Left lobe of liver (tissue), 2 donors: Measurements from ENCODE around the gene SAXO1. TPM values are rescaled to one million over a fixed set of nuclear protein-coding genes. Genes with fewer than 3 reads are reported as not detected.
"Not testable (repeated sequence)": the region's sequence is repeated elsewhere in the genome, so short reads cannot be mapped to it uniquely, and the experiment has no call there.

Experiments used
- ATAC-seq: fragments of 200-7000 bp; cut with Tn5 transposase; one replicate; pipeline ENCODE4 v1.9.1; 2020; ENCODE audit warnings: mild to moderate bottlenecking, moderate library complexity
- DNase-seq: peaks from one replicate; pipeline ENCODE4 v3.0.0-alpha.2; 2020; ENCODE audit warnings: low spot score
- total RNA-seq: library from RNA; stranded (reverse); gene quantifications from one replicate; pipeline ENCODE4 v1.2.1, GENCODE V29; 2021
- donor health status: DM: no; HTN: no; CAD: no; lungs with moderate emphysema.
- donor health status: DM: no; HTN: yes; CAD: no.

The SAXO1 gene
- not detected for total RNA-seq

DNA sequence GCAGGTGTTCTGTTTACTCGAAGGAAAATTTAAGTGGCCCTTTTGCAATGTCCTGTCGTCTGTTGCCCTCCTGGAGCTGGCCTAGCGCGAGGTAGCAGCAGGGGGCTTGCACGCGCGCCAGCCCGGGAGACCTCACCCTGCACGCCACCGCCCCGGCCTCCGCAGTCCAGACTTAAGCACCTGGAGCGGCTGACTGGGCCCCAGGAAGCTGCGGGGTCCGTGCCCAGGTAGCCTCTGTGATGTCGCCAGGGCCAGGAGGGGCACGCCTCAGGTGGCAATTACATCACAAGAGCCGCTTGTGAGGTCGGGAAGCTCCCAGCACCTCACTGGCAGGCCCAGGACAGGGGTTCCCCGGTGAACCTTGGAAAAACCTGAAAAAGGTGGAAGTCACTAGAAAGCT, at the start of gene SAXO1:
SAXO1 (minus strand) TSS at position 195 of the 400 bp plus-strand sequence. CDS start 301 bp downstream, outside the sequence.
- DNase-seq: no peak
- no peak for ATAC-seq

- ATAC-seq: no peak
- DNase-seq: no peak
Measured at GRCh38 chr9:19074836-19075235, 41.8 kb upstream of the SAXO1 start.

- no peak for DNase-seq
- no peak for ATAC-seq
Measured at GRCh38 chr9:19074229-19074628, 41.2 kb upstream of the SAXO1 start.

DNA sequence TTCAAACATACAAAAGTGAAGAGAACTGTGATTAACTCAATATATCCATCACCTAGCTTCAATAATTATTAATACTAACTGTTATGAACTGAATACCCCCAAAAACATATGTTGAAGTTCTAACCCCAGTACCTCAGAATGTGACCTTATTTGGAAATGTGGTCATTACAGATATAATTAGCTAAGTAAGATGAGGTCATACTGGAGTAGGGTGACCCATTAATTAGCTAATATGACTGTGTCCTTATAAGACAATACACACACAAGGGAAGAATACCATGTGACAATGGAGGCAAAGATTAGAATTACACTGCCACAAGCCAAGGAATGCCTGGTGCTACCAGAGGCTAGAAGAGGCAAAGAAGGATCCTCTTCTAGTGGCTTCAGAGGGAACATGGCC, 24.0 kb upstream of the SAXO1 start:
- no peak for ATAC-seq
- no peak for DNase-seq

DNA sequence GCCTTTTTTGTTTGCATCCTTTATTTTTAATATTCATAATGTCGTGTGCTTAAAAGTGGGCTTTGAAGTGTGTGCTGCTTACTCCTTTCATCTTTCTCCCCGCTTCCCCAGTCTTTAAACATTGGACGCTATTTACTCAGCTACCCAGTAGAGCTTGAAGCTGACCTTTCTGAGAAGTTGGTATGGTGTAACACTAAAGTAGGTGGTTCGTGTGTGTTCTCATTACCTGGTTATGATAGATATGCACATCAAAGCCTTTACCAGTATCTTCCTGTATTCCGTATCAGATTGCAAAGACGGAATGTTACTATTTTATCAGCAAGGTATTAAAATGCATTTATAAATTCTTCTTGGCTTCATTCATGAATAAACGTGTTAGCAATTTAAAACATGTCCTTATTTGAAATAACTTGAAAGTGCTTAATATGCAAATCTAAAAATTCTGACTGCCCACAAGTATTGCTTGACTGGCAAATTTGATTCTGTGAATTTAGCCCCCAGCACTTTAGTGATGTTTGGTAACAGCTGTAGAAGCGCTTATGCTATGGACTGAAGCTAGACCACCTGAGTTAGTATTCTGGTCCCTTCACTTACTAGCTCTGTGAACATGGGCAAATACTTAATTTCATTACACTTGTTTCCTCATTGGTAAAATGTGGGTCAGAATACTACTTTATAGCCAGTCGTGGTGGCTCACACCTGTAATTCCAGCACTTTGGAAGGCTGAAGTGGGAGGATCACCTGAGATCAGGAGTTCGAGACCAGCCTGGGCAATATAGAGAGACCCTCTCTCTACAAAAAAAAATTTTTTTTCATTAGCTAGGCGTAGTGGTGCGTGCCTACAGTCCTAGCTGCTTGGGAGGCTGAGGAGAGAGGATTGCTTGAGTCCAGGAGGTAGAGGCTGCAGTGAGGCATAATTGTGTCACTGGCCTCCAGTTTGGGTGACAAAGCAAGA, 17.9 kb upstream of the SAXO1 start:
- ATAC-seq: no peak
- DNase-seq: no peak

DNA sequence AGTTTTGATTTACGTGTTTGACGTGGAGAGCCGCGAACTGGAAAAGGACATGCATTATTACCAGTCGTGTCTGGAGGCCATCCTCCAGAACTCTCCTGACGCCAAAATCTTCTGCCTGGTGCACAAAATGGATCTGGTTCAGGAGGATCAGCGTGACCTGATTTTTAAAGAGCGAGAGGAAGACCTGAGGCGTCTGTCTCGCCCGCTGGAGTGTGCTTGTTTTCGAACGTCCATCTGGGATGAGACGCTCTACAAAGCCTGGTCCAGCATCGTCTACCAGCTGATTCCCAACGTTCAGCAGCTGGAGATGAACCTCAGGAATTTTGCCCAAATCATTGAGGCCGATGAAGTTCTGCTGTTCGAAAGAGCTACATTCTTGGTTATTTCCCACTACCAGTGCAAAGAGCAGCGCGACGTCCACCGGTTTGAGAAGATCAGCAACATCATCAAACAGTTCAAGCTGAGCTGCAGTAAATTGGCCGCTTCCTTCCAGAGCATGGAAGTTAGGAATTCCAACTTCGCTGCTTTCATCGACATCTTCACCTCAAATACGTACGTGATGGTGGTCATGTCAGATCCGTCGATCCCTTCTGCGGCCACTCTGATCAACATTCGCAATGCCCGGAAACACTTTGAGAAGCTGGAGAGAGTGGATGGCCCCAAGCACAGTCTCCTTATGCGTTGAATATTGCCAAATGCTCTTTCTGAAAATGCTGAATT, 17.1 kb upstream of the SAXO1 start:
- peak; percentile 2 for ATAC-seq
- no peak for DNase-seq

DNA sequence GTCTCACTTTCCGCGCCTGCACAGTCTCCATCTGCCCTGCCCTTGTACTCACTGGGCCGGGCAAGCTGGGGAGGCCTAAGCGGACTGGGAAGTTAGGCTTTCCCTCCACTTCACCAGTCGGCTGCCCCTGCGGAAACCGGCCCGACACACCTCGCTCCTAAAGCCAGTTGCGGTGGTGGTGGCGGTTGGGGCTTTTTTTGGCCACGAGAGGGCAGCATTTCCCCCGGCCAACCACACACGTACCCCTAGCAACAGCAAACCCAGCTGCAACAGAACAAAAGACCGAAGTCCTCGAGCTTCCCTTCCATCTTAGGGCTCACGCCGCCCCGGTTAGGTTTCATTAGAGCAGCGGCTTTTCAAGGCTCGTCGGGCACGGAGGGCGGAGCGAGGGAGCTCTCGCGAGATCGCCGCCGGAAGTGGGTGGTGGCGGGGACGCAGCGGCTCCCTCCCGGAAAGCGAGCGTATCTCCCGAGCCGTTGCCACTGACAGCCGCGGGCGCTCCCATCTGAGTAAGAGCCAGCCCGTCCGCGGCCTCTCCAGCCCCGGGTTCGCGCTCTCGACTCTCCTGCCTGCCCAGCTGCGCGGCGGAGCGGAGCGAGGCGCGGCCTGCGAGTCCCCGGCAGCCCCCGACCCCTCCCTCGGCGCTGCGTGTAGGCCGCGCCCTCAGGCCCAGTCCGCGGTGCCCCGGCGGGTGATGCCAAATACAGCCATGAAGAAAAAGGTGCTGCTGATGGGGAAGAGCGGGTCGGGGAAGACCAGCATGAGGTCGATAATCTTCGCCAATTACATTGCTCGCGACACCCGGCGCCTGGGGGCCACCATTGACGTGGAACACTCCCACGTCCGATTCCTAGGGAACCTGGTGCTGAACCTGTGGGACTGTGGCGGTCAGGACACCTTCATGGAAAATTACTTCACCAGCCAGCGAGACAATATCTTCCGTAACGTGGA, 16.2 kb upstream of the SAXO1 start, which contains the start of gene RRAGA:
RRAGA (plus strand) TSS at position 462 of the 951 bp plus-strand sequence; CDS start at position 695, 233 bp downstream.
- DNase-seq: peak; percentile 96
- peak; percentile 91 for ATAC-seq

DNA sequence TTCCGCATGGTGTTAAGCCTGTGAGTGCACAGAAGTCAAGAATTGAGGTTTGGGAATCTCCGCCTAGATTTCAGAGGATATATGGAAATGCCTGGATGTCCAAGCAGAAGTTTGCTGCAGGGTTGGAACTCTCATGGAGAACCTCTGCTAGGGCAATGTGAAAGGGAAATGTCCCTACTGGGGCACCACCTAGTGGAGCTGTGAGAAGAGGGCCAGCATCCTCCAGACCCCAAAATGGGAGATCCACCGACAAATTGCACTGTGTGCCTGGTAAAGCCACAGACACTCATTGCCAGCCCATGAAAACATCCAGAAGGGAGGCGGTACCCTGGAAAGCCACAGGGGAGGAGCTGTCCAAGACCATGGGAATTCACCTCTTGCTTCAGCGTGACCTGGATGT, 3.6 kb upstream of the SAXO1 start:
- DNase-seq: no peak
- ATAC-seq: no peak

DNA sequence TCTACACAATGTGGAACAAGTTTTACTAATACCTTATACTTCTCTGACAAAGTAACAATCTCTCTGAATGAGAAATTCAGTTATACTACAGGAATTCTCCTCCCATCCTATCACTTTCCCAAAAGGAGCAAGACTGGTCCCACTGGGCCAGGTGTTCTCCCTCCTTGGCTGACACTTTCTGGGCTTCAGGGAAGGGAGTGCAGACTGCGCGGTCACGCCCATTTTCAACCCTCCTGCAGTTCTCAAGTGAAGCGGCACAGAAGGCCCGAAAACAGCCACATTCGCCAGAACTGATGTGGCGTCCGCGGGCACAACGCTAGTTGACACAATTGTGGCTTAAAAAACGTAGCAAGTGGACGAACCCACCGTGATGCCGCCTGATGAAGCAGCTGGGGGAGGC, 603 bp downstream of the SAXO1 start:
- DNase-seq: no peak
- no peak for ATAC-seq

DNA sequence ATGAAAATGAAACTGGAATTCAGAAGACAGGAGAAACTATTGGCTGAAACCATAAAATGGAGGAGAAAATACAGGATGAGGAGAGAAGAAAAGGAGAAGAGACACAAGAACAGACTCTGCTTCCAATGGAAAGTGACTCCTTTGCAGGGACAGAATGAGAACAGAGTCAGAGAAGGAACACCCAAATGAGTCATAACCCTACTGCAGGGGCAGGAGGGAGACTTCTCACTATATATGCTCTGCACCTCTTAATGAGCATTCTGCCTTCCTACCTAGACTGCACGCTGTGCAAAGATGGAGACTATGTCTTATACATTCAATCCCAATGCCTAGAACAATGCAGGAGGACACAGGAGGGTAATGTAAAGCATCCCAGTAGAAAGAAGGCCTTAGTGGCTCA, 2.1 kb downstream of the SAXO1 start:
- DNase-seq (no peak), ATAC-seq (no peak)

DNA sequence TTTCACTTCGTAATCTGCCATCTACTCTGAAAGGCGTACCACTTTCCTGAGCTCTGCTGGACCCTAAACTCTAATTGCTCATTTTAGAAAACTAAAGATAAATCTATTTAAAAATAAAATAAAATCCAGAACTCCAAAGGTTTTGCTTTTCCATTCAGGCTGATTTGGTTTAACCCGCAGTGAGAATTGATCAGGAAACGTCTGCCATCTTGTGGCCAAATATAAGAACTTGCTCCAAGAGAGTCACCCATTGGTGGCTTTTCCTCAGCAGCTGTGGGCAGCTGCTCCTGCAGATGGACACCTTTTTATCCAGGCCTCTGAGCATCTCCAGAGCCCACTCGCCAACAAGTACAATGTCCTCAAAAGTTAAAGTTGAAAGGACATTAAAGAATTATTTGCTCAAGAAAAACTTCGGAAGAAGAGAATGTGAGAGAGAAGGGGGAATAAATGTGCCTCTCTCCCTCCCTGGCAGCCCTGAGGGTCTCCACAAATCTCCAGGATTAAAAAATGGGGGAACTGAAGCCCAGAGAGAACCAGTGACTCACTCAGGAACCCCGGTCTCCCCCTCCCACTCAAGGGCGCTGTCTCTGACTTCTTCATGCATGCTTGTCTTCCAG, 4.1 kb downstream of the SAXO1 start:
- DNase-seq: no peak
- ATAC-seq: peak; percentile 95

DNA sequence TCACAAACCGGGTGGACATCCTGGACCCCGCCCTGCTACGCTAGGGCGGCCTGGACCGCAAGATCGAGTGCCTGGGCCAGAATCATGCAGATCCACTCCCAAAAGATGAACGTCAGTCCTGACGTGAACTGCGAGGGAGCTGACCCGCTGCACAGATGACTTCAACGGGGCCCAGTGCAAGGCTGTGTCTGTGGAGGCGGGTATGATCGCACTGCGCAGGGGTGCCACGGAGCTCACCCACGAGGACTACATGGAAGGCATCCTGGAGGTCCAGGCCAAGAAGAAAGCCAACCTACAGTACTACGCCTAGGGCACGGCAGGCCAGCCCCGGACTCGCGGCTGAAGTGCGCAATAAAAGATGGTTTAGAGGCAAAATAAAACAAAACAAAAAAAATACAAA, 5.2 kb downstream of the SAXO1 start:
- no peak for DNase-seq
- ATAC-seq: no peak

DNA sequence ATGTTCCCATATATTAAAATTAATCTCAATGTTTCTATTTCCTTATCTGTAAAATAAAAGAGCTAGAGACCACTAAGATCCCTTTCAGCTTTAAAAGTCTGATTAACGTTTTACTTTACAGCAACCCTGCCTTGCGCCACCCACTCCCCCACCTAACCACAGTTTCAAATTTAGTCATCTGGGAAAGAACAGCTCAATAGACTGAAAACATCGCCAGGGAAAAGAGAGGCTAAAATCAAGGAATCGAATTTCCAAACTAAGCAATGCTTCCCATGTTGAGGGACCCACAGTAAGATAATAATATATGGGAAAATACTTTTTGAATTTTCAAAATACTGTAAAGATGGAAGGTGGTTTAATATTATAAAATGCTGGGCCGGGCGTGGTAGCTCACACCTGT, 6.6 kb downstream of the SAXO1 start:
- no peak for DNase-seq
- no peak for ATAC-seq

GRCh38 chr9:19023078-19023477, 9.9 kb downstream of the SAXO1 start:
- ATAC-seq: no peak
- no peak for DNase-seq

GRCh38 chr9:19022206-19022605, 10.8 kb downstream of the SAXO1 start:
- DNase-seq (no peak), ATAC-seq (no peak)

DNA sequence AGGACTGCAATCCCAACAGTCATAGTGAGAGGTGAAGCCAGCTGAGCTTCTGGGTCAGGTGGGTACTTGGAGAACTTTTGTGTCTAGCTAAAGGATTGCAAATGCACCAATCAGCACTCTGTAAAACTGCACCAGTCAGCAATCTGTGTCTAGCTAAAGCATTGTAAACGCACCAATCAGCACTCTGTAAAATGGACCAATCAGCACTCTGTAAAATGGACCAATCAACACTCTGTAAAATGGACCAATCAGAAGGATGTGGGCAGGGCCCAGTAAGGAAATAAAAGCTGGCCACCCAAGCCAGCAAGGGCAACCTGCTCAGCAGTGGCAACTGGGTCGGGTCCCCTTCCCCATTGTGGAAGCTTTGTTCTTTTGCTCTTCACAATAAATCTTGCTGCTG, 11.4 kb downstream of the SAXO1 start:
- ATAC-seq, DNase-seq: not testable (repeated sequence)

GRCh38 chr9:19020886-19021455, 12.0 kb downstream of the SAXO1 start:
- DNase-seq: no peak
- ATAC-seq: no peak

GRCh38 chr9:19018201-19018600, 14.8 kb downstream of the SAXO1 start:
- DNase-seq: no peak

GRCh38 chr9:19009391-19009965, 23.5 kb downstream of the SAXO1 start:
- DNase-seq (no peak), ATAC-seq (no peak)

More at GRCh38 chr9:19018201-19018600, 14.8 kb downstream of the SAXO1 start:
- ATAC-seq: no peak

DNA sequence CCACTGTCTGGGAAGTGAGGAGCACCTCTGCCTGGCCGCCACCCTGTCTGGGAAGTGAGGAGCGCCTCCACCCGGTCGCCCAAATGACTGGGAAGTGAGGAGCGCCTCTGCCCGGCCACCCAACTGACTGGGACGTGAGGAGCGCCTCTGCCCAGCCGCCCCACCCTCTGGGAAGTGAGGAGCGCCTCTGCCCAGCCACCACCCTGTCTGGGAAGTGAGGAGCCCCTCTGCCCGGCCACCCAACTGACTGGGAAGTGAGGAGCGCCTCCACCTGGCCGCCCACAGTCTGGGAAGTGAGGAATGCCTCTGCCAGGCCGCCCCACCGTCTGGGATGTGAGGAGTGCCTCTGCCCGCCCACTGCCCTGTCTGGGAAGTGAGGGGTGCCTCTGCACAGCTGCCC, 32.9 kb downstream of the SAXO1 start:
- DNase-seq: no peak
- ATAC-seq: no peak
